OCI-LY7 (cell line): ENCODE measurements around the gene FAT4.

Experiments used
- EZH2phosphoT487 ChIP-seq: fragments of 200-600 bp; sonication (generic); IDR thresholded peaks from 2 replicates; pipeline ENCODE4 v1.6.1; 2018; ENCODE audit warnings: low read depth, borderline replicate concordance, mild to moderate bottlenecking, mixed run types, antibody characterized with exemption, low read length, moderate library complexity, mixed read lengths
- TF ChIP-seq, protein P1 (sequence below): fragments of 200-600 bp; sonication (generic); conservative IDR thresholded peaks from 2 replicates; pipeline ENCODE4 v1.5.1; 2014; ENCODE audit warnings: mild to moderate bottlenecking, antibody characterized with exemption, low read length, moderate library complexity, mixed read lengths

DNA sequence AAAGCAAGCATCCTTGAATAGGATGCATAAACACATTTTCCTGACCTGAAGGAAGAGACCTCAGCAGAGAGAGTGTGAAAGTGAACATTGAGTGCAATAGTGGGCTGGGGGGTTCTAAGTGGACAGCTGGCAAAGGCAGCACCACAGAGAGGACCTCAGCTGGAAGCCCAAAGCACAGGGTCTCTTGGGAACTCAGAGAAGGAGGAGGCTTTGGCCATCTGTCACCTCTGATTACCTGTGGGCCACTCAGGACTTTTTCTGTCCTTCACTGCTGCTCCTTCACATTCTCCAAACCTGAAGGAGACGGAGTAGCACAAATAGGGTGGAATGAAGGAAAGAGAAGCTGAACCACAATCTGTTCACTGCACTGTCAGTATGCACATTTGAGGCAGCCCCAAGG lies 37.9 kb upstream of the FAT4 start:
- TF ChIP-seq, protein P1, sequence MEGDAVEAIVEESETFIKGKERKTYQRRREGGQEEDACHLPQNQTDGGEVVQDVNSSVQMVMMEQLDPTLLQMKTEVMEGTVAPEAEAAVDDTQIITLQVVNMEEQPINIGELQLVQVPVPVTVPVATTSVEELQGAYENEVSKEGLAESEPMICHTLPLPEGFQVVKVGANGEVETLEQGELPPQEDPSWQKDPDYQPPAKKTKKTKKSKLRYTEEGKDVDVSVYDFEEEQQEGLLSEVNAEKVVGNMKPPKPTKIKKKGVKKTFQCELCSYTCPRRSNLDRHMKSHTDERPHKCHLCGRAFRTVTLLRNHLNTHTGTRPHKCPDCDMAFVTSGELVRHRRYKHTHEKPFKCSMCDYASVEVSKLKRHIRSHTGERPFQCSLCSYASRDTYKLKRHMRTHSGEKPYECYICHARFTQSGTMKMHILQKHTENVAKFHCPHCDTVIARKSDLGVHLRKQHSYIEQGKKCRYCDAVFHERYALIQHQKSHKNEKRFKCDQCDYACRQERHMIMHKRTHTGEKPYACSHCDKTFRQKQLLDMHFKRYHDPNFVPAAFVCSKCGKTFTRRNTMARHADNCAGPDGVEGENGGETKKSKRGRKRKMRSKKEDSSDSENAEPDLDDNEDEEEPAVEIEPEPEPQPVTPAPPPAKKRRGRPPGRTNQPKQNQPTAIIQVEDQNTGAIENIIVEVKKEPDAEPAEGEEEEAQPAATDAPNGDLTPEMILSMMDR, result no peak
- TF ChIP-seq EZH2phosphoT487, result no peak
